ENCODE results near the gene RNLS.

Gene RNLS

GRCh38 chr10:88392222-88392621 lies 190.9 kb downstream of the RNLS start:
- H3K27me3 Mint-ChIP-seq, result no peaks in the 10 kb centered on the region
- H3K27ac Mint-ChIP-seq, result no peak overlapping the region
- H3K9me3 Mint-ChIP-seq, result peaks cover 17% of the 10 kb centered on the region
- no peaks in the 10 kb centered on the region for H3K36me3 Mint-ChIP-seq (ENCODE audit: low read depth)
- H3K4me3 Mint-ChIP-seq, result no peak overlapping the region
- H3K4me1 Mint-ChIP-seq (ENCODE audit: low read depth), result peaks cover 20% of the 10 kb centered on the region

- H3K36me3 Mint-ChIP-seq (ENCODE audit: low read depth), result no peaks in the 10 kb centered on the region
- no peaks in the 10 kb centered on the region for H3K27me3 Mint-ChIP-seq
- H3K4me1 Mint-ChIP-seq (ENCODE audit: low read depth), result peaks cover 20% of the 10 kb centered on the region
- H3K27ac Mint-ChIP-seq, result no peak overlapping the region
- H3K4me3 Mint-ChIP-seq, result no peak overlapping the region
- no peaks in the 10 kb centered on the region for H3K9me3 Mint-ChIP-seq
These were observed 193.1 kb downstream of the RNLS start for GRCh38 chr10:88390041-88390440.

- no peaks in the 10 kb centered on the region for H3K9me3 Mint-ChIP-seq
- H3K4me3 Mint-ChIP-seq, result no peak overlapping the region
- no peak overlapping the region for H3K27ac Mint-ChIP-seq
- peaks cover 20% of the 10 kb centered on the region for H3K4me1 Mint-ChIP-seq (ENCODE audit: low read depth)
- no peaks in the 10 kb centered on the region for H3K27me3 Mint-ChIP-seq
- no peaks in the 10 kb centered on the region for H3K36me3 Mint-ChIP-seq (ENCODE audit: low read depth)
These were observed 193.7 kb downstream of the RNLS start for GRCh38 chr10:88389456-88389855.

GRCh38 chr10:88388324-88388723 lies 194.8 kb downstream of the RNLS start:
- H3K4me3 Mint-ChIP-seq, result no peak overlapping the region

GRCh38 chr10:88386821-88387773 lies 196.0 kb downstream of the RNLS start:
- H3K4me1 Mint-ChIP-seq (ENCODE audit: low read depth), result peaks cover 22% of the 10 kb centered on the region
- H3K4me3 Mint-ChIP-seq, result no peak overlapping the region
- H3K9me3 Mint-ChIP-seq, result peaks cover 5% of the 10 kb centered on the region
- H3K27me3 Mint-ChIP-seq, result no peaks in the 10 kb centered on the region
- H3K27ac Mint-ChIP-seq, result peak overlapping the region; percentile 87
- peaks cover 7% of the 10 kb centered on the region for H3K36me3 Mint-ChIP-seq (ENCODE audit: low read depth)

More at GRCh38 chr10:88388324-88388723, 194.8 kb downstream of the RNLS start:
- no peak overlapping the region for H3K27ac Mint-ChIP-seq
- no peaks in the 10 kb centered on the region for H3K27me3 Mint-ChIP-seq
- H3K9me3 Mint-ChIP-seq, result no peaks in the 10 kb centered on the region
- H3K36me3 Mint-ChIP-seq (ENCODE audit: low read depth), result peaks cover 2% of the 10 kb centered on the region
- peaks cover 24% of the 10 kb centered on the region for H3K4me1 Mint-ChIP-seq (ENCODE audit: low read depth)

GRCh38 chr10:88386204-88386788 lies 196.8 kb downstream of the RNLS start:
- Mint-ChIP-seq H3K9me3 (peaks cover 5% of the 10 kb centered on the region), H3K27me3 (no peaks in the 10 kb centered on the region), H3K36me3 (ENCODE audit: low read depth) (peaks cover 7% of the 10 kb centered on the region), H3K27ac (peak overlapping the region; percentile 87), H3K4me3 (no peak overlapping the region), H3K4me1 (ENCODE audit: low read depth) (peaks cover 14% of the 10 kb centered on the region)

GRCh38 chr10:88385601-88386203 lies 197.4 kb downstream of the RNLS start:
- Mint-ChIP-seq H3K4me1 (ENCODE audit: low read depth) (peaks cover 14% of the 10 kb centered on the region), H3K27me3 (no peaks in the 10 kb centered on the region), H3K4me3 (no peak overlapping the region), H3K36me3 (ENCODE audit: low read depth) (peaks cover 7% of the 10 kb centered on the region), H3K27ac (peak overlapping the region; percentile 87), H3K9me3 (peaks cover 5% of the 10 kb centered on the region)

GRCh38 chr10:88383276-88383675 lies 199.8 kb downstream of the RNLS start:
- H3K36me3 Mint-ChIP-seq (ENCODE audit: low read depth), result peaks cover 7% of the 10 kb centered on the region
- H3K4me1 Mint-ChIP-seq (ENCODE audit: low read depth), result peaks cover 13% of the 10 kb centered on the region
- no peak overlapping the region for H3K4me3 Mint-ChIP-seq
- peaks cover 5% of the 10 kb centered on the region for H3K9me3 Mint-ChIP-seq
- no peaks in the 10 kb centered on the region for H3K27me3 Mint-ChIP-seq
- H3K27ac Mint-ChIP-seq, result no peak overlapping the region

GRCh38 chr10:88382699-88383098 lies 200.4 kb downstream of the RNLS start:
- Mint-ChIP-seq H3K36me3 (ENCODE audit: low read depth) (peaks cover 7% of the 10 kb centered on the region), H3K4me1 (ENCODE audit: low read depth) (peaks cover 13% of the 10 kb centered on the region), H3K9me3 (peaks cover 5% of the 10 kb centered on the region), H3K27me3 (no peaks in the 10 kb centered on the region), H3K4me3 (no peak overlapping the region), H3K27ac (no peak overlapping the region)

GRCh38 chr10:88379575-88379974 lies 203.5 kb downstream of the RNLS start:
- Mint-ChIP-seq H3K27me3 (no peaks in the 10 kb centered on the region), H3K4me3 (no peak overlapping the region), H3K27ac (no peak overlapping the region)

GRCh38 chr10:88377510-88377909 lies 205.6 kb downstream of the RNLS start:
- Mint-ChIP-seq H3K27ac (no peak overlapping the region), H3K4me3 (no peak overlapping the region), H3K4me1 (ENCODE audit: low read depth) (peaks cover 18% of the 10 kb centered on the region), H3K9me3 (no peaks in the 10 kb centered on the region), H3K36me3 (ENCODE audit: low read depth) (no peaks in the 10 kb centered on the region), H3K27me3 (no peaks in the 10 kb centered on the region)

More at GRCh38 chr10:88379575-88379974, 203.5 kb downstream of the RNLS start:
- peaks cover 24% of the 10 kb centered on the region for H3K4me1 Mint-ChIP-seq (ENCODE audit: low read depth)
- peaks cover 5% of the 10 kb centered on the region for H3K9me3 Mint-ChIP-seq
- H3K36me3 Mint-ChIP-seq (ENCODE audit: low read depth), result peaks cover 7% of the 10 kb centered on the region

- Mint-ChIP-seq H3K9me3 (no peaks in the 10 kb centered on the region), H3K36me3 (ENCODE audit: low read depth) (no peaks in the 10 kb centered on the region), H3K27ac (no peak overlapping the region), H3K4me1 (ENCODE audit: low read depth) (peaks cover 16% of the 10 kb centered on the region), H3K27me3 (no peaks in the 10 kb centered on the region), H3K4me3 (no peak overlapping the region)
These were observed 208.5 kb downstream of the RNLS start for GRCh38 chr10:88374392-88375175.

GRCh38 chr10:88372881-88373592 lies 210.1 kb downstream of the RNLS start:
- H3K4me1 Mint-ChIP-seq (ENCODE audit: low read depth), result peaks cover 14% of the 10 kb centered on the region
- H3K9me3 Mint-ChIP-seq, result peaks cover 3% of the 10 kb centered on the region
- no peaks in the 10 kb centered on the region for H3K27me3 Mint-ChIP-seq
- H3K36me3 Mint-ChIP-seq (ENCODE audit: low read depth), result no peaks in the 10 kb centered on the region
- H3K4me3 Mint-ChIP-seq, result no peak overlapping the region
- no peak overlapping the region for H3K27ac Mint-ChIP-seq
